Muscle of arm (tissue), 12 donors: Measurements from ENCODE around the gene RCVRN. TPM values are rescaled to one million over a fixed set of nuclear protein-coding genes. Genes with fewer than 3 reads are reported as not detected.
A peak's percentile ranks its signal among the peaks of the same experiment; 100 is the strongest.
"Not testable (repeated sequence)": the region's sequence is repeated elsewhere in the genome, so short reads cannot be mapped to it uniquely, and the experiment has no call there.

Experiments used
- DNase-seq: peaks from one replicate; pipeline ENCODE4 v3.0.0-alpha.2; 2013
- polyA plus RNA-seq, 12 donors: library from polyadenylated mRNA; unstranded; fragments of 120-200 nt; gene quantifications; one replicate each; pipeline ENCODE4 v1.2.1, GENCODE V29; 2013; ENCODE audit not compliant: insufficient read length in 12 of 12

The RCVRN gene
- polyA plus RNA-seq, 12 donors = 0.07 to 3.0 (median 0.84) TPM; not detected in 2

- no peak for DNase-seq
Measured at GRCh38 chr17:9922012-9922848, 17.2 kb upstream of the RCVRN start.

DNA sequence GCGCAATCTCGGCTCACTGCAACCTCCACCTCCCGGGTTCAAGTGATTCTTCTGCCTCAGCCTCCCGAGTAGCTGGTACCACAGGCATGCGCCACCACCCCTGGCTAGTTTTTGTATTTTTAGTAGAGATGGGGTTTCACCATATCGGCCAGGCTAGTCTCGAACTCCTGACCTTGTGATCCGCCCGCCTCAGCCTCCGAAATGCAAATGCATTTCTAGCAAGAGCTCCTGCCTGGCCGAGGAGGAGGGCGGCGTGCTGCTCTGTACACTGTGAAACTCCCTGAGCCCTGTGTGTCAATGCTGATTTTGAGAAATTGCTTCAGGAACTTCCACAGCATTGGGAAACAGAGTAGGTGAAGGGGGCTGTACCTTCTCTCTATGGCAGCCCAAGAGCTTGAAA, 16.1 kb upstream of the RCVRN start:
- not testable (repeated sequence) for DNase-seq

DNA sequence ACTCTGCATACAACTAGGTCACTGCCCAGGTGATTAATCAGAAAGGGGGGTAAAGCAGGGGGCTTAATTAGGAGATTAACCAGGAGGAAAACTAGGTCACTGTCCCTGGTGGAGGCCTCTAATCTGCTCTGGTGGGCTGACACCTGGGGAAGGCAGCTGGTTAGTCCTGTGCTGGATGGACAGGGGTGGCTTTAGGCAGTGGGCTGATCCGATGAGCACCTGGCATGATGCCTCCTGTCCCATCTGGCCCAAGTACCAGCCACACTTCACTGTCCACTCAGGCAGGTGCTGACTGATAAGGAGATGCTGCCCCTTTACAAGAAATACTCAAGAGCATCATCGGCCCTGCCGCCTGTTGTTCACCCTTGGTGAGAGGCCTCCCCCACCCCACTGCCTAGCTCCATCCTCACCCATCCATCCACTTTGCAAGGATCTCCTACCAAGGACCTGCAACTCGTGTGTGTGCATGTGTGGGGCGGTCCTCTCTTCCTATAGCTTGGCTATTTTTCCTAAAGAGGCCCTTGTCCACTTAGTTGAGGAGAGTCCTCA, 13.8 kb upstream of the RCVRN start:
- no peak for DNase-seq

GRCh38 chr17:9918352-9918751, 13.3 kb upstream of the RCVRN start:
- DNase-seq = no peak

- DNase-seq = no peak
Measured at GRCh38 chr17:9917801-9918200, 12.7 kb upstream of the RCVRN start.

DNA sequence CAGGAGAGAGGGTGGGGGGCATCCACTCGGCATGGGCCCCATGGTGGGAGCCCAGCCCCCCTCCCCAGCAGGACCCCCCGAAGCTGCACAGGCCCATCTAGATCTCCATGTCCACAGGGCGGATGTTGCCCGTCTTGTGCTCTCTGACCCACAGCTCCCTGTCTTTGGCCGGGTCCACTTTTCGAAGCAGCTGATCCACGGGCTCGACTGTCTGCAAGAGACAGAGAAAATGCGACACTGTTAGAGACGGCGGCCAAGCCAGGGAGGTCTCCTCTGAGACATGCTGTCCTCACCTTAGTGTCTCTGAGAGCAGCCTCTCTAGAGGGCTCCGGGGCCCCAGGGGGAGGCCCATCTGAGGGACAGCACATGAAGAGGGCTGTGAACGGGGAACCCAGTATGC, 12.1 kb upstream of the RCVRN start:
- DNase-seq = no peak

- DNase-seq = no peak
Measured at GRCh38 chr17:9916108-9916507, 11.0 kb upstream of the RCVRN start.

- DNase-seq = no peak
Measured at GRCh38 chr17:9913476-9913875, 8.4 kb upstream of the RCVRN start.

DNA sequence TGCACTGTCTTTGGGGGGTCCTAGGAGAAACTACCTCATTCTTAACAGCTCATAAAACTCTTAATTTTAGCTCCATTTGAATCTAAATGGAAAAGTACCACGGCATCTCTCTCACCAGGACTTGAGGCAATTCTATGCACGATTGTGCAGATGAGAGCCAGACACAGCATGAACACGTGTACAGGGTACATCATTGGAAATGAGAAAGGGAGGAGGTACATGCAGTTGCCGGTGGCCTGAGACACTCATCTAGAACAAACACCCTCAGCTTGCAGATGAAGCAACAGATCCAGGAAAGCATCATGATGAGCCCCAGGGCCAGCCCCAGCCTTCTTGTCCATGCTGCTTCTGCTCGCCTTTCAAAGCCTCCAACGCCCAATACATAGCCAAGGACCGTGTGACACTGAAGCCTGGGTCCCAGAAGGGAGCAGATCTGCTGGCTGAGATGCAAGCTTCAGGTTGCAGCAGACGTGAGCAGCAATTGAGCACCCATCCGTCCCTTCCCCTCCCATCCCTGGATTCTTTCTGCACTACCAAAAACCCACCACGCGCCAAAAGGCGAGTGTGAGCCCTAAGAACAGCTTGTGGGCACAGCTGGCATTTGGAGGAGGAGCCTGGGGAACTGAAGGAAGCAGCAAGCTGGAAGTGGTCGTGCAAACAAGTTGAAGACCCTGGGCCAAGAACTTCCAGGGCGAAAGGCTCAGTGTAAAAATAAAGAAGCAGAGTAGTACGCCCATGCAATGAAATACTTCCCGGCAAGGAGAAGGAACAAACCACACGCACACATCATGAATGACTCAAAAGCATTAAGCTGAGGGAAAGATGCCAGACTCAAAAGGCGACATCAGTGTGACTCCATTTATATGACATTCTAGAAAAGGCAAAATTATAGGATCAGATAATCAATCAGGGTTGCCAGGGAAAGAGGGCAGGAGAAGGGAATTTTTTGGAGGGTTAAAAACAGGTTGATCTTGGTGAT, 7.3 kb upstream of the RCVRN start:
- DNase-seq = no peak

- DNase-seq = no peak
Measured at GRCh38 chr17:9911089-9911488, 6.0 kb upstream of the RCVRN start.

DNA sequence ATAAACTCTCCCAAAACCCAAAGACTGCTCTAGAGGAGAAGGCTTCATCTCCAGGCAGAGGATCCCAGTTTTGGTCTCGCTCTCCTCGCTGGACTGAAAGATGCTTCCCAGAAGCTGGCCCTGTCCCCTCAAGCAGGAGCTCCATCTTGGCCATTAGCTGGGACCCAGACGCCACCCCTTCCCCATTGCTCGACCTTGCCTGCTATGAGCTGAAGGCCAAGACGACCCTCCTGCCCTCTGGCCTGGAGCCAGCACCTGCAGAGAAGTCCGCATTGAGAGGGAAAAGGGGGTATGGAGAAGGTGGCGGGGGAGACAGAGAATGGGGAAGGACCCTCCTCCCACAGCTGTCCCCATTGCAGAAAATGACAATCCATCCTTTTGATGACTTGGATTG, 3.6 kb upstream of the RCVRN start:
- DNase-seq = no peak

DNA sequence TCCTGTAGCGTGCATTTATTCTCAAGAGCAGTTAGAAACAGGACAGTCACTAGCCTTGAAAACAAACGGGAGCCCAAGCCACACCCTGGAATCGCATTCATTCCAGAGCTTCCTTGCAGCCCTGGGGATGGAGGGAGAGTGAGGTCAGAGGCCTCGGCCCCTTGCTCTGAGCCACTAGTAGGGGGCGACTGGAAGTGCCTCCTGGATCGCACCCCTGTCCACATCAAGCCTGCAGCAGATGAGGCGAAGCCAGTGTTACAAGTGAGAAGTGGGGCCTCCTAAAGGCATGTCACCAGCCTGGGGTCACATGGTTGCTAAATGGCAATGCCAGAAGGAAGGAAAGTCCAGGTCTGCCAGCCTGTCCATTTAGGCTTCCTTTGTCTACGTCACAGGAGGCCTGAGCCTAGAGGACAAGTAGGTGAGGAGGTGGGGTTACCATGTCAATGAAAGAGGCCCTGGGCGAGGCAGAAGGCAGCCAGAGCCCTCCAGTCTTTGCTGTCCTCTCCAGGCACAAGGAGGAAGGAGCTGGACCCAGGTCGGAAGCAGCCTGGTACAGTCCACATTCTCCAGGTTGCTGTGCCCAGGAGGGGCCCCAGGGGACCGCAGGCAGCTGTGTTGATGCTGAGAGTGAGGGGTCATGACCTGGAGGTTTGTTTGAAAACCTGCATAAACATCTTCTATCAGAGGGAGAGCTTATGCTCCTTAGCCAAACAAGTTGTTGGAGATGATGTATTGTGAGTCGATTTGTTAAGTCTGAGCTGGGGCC, 3.0 kb upstream of the RCVRN start:
- no peak for DNase-seq

- no peak for DNase-seq
Measured at GRCh38 chr17:9907131-9907530, 2.1 kb upstream of the RCVRN start.

- DNase-seq = no peak
Measured at GRCh38 chr17:9906616-9907015, 1.5 kb upstream of the RCVRN start.

GRCh38 chr17:9905902-9906301, 831 bp upstream of the RCVRN start:
- DNase-seq = no peak

DNA sequence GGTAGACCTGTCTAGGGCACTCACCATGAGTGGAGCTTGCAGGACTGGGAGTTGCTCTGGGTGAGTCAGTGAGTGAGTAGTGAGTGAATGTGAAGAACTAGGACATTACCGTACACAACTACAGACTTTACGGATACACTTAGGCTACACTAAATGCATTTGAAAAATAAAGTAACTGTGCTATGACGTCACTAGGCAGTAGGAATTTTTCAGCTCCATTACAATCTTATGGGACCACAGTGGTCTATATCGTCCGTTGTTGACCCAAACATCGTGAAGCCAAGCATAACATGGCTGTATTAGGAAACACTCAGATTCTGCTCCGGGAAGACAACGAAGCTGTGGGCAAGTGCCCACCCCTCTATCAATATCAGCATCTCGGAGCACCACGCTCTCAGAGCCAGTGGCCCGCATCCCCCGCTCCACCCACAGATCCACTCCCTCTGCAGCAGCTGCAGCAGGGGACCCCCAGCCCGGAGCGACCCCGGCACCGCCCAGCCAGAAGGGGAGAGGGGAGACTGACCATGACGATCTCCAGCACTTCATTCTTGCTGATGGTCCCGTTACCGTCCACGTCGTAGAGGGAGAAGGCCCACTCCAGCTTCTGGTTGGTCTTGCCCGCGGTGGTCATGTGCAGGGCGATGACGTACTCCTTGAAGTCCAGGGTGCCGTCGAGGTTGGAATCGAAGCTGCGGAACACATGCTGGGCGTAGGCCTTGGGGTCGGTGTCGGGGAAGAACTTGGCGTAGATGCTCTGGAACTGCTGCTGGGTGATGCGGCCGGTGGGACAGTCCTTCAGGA, 594 bp downstream of the RCVRN start:
- DNase-seq = no peak

DNA sequence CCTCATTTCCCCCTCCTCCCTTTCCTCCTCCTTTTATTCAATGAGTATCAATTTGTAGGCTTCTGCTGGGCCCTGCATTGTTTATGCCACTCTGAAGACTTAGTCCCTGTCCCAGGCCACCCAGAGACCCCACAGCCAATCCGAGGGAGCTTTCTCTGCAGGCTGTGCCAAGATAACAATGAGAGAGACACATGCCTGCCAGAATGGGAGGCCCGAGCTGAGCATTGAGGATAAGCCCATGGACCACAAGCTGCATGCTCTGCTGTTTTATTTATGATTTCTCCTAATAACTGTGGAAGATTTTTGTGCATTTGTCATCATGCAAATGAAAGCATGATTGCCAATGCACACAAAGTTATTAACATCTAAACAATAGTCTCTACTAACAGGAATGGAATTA, 3.0 kb downstream of the RCVRN start:
- DNase-seq = no peak

- DNase-seq = peak; percentile 64
Measured at GRCh38 chr17:9900784-9901183, 4.3 kb downstream of the RCVRN start.

- DNase-seq = no peak
Measured at GRCh38 chr17:9900044-9900594, 5.0 kb downstream of the RCVRN start.

- no peak for DNase-seq
Measured at GRCh38 chr17:9899280-9900043, 5.6 kb downstream of the RCVRN start.
